ENCODE measurements around the gene ALPI.

- TF ChIP-seq CTCF (conservative IDR thresholded peaks at IDR 0.05; ENCODE audit: low read depth, low read length) (no peak; the same call in 1 of the 2 replicates), EZH2phosphoT487 (IDR thresholded peaks at IDR 0.05; ENCODE audit: borderline replicate concordance, low read length) (no peak)
Observed at GRCh38 chr2:232508251-232508650, 52.3 kb downstream of the ALPI start.
